Stromal cell of bone marrow (primary cell): Measurements from ENCODE around the gene CFAP74.

Experiments
- DNase-seq: peaks from one replicate; pipeline ENCODE4 v3.0.0-alpha.2; 2012; ENCODE audit warnings: low read depth

Gene CFAP74

GRCh38 chr1:1967879-1968278 lies 35.7 kb downstream of the CFAP74 start:
- DNase-seq, result no peak

- DNase-seq, result no peak
Measured at GRCh38 chr1:1967151-1967550, 36.4 kb downstream of the CFAP74 start.

- DNase-seq, result no peak
Measured at GRCh38 chr1:1966071-1966740, 37.4 kb downstream of the CFAP74 start.

GRCh38 chr1:1965546-1965945 lies 38.0 kb downstream of the CFAP74 start:
- DNase-seq, result no peak

GRCh38 chr1:1964811-1965210 lies 38.8 kb downstream of the CFAP74 start:
- DNase-seq, result no peak

- no peak for DNase-seq
Measured at GRCh38 chr1:1963570-1963969, 40.0 kb downstream of the CFAP74 start.

GRCh38 chr1:1962752-1963151 lies 40.8 kb downstream of the CFAP74 start:
- DNase-seq, result no peak

- no peak for DNase-seq
Measured at GRCh38 chr1:1960480-1961196, 42.9 kb downstream of the CFAP74 start.

- peak; percentile 22 for DNase-seq
Measured at GRCh38 chr1:1959840-1960479, 43.6 kb downstream of the CFAP74 start.

- no peak for DNase-seq
Measured at GRCh38 chr1:1959459-1959839, 44.1 kb downstream of the CFAP74 start.

GRCh38 chr1:1958071-1958541 lies 45.5 kb downstream of the CFAP74 start:
- DNase-seq, result no peak

- DNase-seq, result no peak
Measured at GRCh38 chr1:1957533-1957961, 46.0 kb downstream of the CFAP74 start.

- no peak for DNase-seq
Measured at GRCh38 chr1:1956586-1957532, 46.7 kb downstream of the CFAP74 start.

- DNase-seq, result no peak
Measured at GRCh38 chr1:1956101-1956500, 47.5 kb downstream of the CFAP74 start.

- no peak for DNase-seq
Measured at GRCh38 chr1:1955621-1956094, 47.9 kb downstream of the CFAP74 start.

GRCh38 chr1:1954831-1955441 lies 48.6 kb downstream of the CFAP74 start:
- DNase-seq, result no peak

GRCh38 chr1:1954015-1954414 lies 49.6 kb downstream of the CFAP74 start:
- no peak for DNase-seq

- no peak for DNase-seq
Measured at GRCh38 chr1:1950940-1951339, 52.6 kb downstream of the CFAP74 start.

GRCh38 chr1:1948783-1949182 lies 54.8 kb downstream of the CFAP74 start:
- no peak for DNase-seq

- DNase-seq, result no peak
Measured at GRCh38 chr1:1947493-1947892, 56.1 kb downstream of the CFAP74 start.

- no peak for DNase-seq
Measured at GRCh38 chr1:1946540-1946939, 57.0 kb downstream of the CFAP74 start.
